ENCODE data around the gene FGF1. TPM values are rescaled to one million over a fixed set of nuclear protein-coding genes. Genes with fewer than 3 reads are reported as not detected.

Gene FGF1
- total and polyA plus RNA-seq, 4 donors = 19.8 to 44.2 (median 25.0) TPM

DNA sequence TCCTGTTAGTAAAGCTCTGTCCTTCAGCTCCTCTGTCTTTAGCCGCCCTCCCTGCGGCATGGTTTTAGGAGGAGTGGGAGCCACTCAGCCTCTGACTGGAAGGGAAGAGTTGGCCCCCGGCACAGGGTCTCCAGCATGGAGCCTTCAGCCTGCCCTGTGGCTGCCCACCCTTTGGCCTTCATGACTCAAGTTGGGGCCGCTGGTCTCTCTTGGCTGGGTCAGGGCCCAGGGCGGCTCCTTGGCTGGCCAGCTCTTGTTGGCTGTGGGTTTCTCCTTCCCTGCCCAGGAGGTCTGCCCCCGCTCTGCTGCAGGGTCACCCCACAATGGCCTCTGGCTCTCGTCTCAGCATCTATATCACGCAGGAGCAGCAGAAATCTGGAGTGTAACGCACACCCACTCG lies 25.7 kb downstream of the FGF1 start:
- no peak for ATAC-seq (ENCODE audit: low FRiP score)
- H3K4me1 ChIP-seq (ENCODE audit: control insufficient read depth in 1 of 2, insufficient read depth in 2 of 2, low read length in 2 of 2) = no peaks in the 10 kb centered on the region
- H3K27ac ChIP-seq (ENCODE audit: low read depth in 1 of 2, low read length in 2 of 2) = no peak overlapping the region
- no peak overlapping the region for H3K4me3 ChIP-seq (ENCODE audit: low read length in 2 of 2)
- 93% methylated on average over 10 of the region's 10 CpGs for WGBS, 2 donors
- intact Hi-C loops (cut with DNase I) = no loop called here
- no peak for DNase-seq
- H3K36me3 ChIP-seq (ENCODE audit: control insufficient read depth in 1 of 2, insufficient read depth in 2 of 2, low read length in 1 of 2) = no peaks in the 10 kb centered on the region
- H3K9me3 ChIP-seq (ENCODE audit: control insufficient read depth, low read length) = no peaks in the 10 kb centered on the region
- no peaks in the 10 kb centered on the region for H3K27me3 ChIP-seq (ENCODE audit: control insufficient read depth in 1 of 2, insufficient read depth in 2 of 2, low read length in 1 of 2)

DNA sequence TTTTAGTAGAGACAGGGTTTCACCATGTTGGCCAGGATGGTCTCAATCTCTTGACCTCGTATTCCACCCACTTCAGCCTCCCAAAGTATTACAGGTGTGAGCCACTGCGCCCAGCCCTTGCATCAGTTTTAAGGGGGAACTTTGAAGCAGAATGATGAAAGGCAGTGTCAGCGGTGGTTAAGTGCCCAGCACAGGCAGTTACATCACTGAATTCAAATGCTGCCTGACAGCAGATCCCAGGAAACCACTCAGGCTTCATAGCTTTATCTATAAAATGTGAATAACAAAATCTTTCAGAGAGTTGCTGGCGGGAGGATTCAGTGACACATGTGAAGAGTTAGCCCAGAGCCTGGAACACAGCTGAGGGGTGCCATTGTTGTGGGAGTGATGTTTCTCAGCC lies 26.5 kb downstream of the FGF1 start:
- WGBS, 2 donors = 93 to 95% methylated on average over 4 of the region's 4 CpGs
- ATAC-seq (ENCODE audit: low FRiP score) = no peak
- H3K9me3 ChIP-seq (ENCODE audit: control insufficient read depth, low read length) = no peaks in the 10 kb centered on the region

DNA sequence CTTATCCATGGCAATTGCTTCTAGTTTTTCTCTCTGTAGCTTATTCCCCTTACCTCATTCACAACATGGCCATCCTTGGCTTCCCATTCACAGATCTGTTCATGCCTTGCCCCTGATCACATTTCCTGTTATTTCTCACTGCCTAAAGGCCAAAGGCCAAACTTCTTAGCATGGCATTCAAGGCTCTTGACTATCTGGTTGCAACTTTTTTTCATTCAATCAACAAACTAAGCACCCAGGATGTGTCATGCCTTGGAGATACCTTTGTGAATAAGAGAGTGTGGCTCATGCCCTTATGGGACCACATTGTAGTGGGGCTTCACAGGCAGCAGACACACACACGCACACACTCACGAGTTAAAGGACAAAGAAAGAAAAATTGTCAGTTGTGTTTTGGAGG lies 27.6 kb downstream of the FGF1 start:
- no peak for DNase-seq
- intact Hi-C loops (cut with DNase I) = no loop called here
- Histone ChIP-seq H3K4me3 (ENCODE audit: low read length in 2 of 2) (no peak overlapping the region), H3K9me3 (ENCODE audit: control insufficient read depth, low read length) (no peaks in the 10 kb centered on the region), H3K4me1 (ENCODE audit: control insufficient read depth in 1 of 2, insufficient read depth in 2 of 2, low read length in 2 of 2) (no peaks in the 10 kb centered on the region), H3K27me3 (ENCODE audit: control insufficient read depth in 1 of 2, insufficient read depth in 2 of 2, low read length in 1 of 2) (no peaks in the 10 kb centered on the region), H3K36me3 (ENCODE audit: control insufficient read depth in 1 of 2, insufficient read depth in 2 of 2, low read length in 1 of 2) (no peaks in the 10 kb centered on the region), H3K27ac (ENCODE audit: low read depth in 1 of 2, low read length in 2 of 2) (no peak overlapping the region)
- 87 to 94% methylated on average over 2 of the region's 2 CpGs for WGBS, 2 donors
- ATAC-seq (ENCODE audit: low FRiP score) = no peak

More for the DNA sequence above, 26.5 kb downstream of the FGF1 start:
- no peak overlapping the region for H3K27ac ChIP-seq (ENCODE audit: low read depth in 1 of 2, low read length in 2 of 2)
- H3K4me1 ChIP-seq (ENCODE audit: control insufficient read depth in 1 of 2, insufficient read depth in 2 of 2, low read length in 2 of 2) = no peaks in the 10 kb centered on the region
- DNase-seq = no peak
- no peaks in the 10 kb centered on the region for H3K36me3 ChIP-seq (ENCODE audit: control insufficient read depth in 1 of 2, insufficient read depth in 2 of 2, low read length in 1 of 2)
- intact Hi-C loops (cut with DNase I) = no loop called here
- no peaks in the 10 kb centered on the region for H3K27me3 ChIP-seq (ENCODE audit: control insufficient read depth in 1 of 2, insufficient read depth in 2 of 2, low read length in 1 of 2)
- no peak overlapping the region for H3K4me3 ChIP-seq (ENCODE audit: low read length in 2 of 2)

DNA sequence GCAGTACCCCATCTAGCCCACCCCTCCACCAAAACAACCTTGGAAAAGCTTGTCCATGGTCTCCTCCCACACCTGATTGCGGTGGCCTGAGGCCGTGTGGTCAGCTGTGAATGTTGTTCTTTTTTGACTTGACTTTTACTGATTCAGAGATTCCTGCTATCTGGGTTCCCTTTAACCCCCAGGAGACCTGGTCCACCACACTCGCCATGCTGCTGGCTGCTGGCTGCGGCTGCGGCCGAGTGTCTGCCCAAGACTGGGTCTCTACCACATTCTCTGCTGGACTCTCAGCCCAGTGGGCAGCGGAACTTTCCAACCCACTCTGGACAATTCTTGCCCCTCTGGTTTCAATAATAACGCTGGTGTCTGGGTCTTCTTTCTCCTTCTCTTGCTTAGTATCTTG lies 28.4 kb downstream of the FGF1 start:
- Histone ChIP-seq H3K4me3 (ENCODE audit: low read length in 2 of 2) (no peak overlapping the region), H3K4me1 (ENCODE audit: control insufficient read depth in 1 of 2, insufficient read depth in 2 of 2, low read length in 2 of 2) (no peaks in the 10 kb centered on the region), H3K27me3 (ENCODE audit: control insufficient read depth in 1 of 2, insufficient read depth in 2 of 2, low read length in 1 of 2) (no peaks in the 10 kb centered on the region), H3K27ac (ENCODE audit: low read depth in 1 of 2, low read length in 2 of 2) (no peak overlapping the region), H3K36me3 (ENCODE audit: control insufficient read depth in 1 of 2, insufficient read depth in 2 of 2, low read length in 1 of 2) (no peaks in the 10 kb centered on the region), H3K9me3 (ENCODE audit: control insufficient read depth, low read length) (no peaks in the 10 kb centered on the region)
- 92 to 93% methylated on average over 8 of the region's 8 CpGs for WGBS, 2 donors
- ATAC-seq (ENCODE audit: low FRiP score) (no peak), DNase-seq (no peak)
- intact Hi-C loops (cut with DNase I) = no loop called here

DNA sequence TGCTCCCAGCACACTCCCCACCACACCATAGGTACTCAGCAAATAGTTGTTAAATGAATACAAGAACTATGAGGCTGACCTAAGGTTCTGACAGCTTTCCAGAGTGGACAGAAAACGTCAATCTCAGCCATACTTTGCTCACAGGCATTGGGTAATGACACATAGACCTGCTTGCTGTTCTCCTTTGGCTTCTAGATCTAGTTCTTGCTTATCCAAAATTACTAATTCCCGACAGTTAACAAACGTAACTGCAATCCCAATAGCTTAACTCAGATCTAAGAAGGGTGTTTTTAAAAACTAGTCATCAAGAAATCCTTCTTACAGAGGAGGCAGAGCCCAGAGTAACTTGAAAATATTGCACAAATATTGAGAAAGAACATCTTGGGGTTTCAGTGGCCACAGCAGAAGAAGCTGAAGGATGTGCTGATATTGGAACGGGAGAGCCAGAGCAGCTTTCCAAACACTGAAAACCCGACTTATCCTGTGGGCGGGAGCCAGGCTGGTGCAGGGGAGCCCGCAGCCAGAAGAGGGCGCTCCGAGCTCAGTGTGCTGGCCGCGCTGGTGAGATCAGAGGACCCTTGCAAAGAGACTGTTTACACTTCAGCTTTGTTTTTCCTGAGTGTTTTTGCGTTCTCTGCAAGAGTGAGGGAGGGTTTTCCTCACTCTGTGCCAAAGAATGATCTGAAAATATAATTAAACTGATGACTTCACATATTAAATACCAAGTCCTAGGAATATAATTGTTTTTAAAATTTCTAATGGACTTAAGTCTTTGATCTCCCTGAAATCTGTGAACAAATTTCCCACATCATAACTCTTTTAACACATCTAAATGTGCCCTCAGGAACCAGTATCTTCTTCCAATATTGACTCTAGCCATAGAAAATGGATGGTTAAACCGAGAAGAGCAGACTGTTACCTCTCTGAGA lies 30.3 kb downstream of the FGF1 start:
- DNase-seq (peak; percentile 87 to 94), ATAC-seq (ENCODE audit: low FRiP score) (peak; percentile 94)
- 6 to 7% methylated on average over 13 of the region's 13 CpGs for WGBS, 2 donors
- H3K27ac ChIP-seq (ENCODE audit: low read depth in 1 of 2, low read length in 2 of 2) = peak overlapping the region in 1 of 2 donors; percentile 37
- H3K9me3 ChIP-seq (ENCODE audit: control insufficient read depth, low read length) = no peaks in the 10 kb centered on the region
- no peaks in the 10 kb centered on the region for H3K36me3 ChIP-seq (ENCODE audit: control insufficient read depth in 1 of 2, insufficient read depth in 2 of 2, low read length in 1 of 2)
- intact Hi-C loops (cut with DNase I) = loop anchor here (1.0 to 2.0 kb wide), 3 partner anchors 43 to 45 kb away; no protein-coding TSS in a partner anchor
- no peaks in the 10 kb centered on the region for H3K4me1 ChIP-seq (ENCODE audit: control insufficient read depth in 1 of 2, insufficient read depth in 2 of 2, low read length in 2 of 2)
- no peak overlapping the region for H3K4me3 ChIP-seq (ENCODE audit: low read length in 2 of 2)
- no peaks in the 10 kb centered on the region for H3K27me3 ChIP-seq (ENCODE audit: control insufficient read depth in 1 of 2, insufficient read depth in 2 of 2, low read length in 1 of 2)

DNA sequence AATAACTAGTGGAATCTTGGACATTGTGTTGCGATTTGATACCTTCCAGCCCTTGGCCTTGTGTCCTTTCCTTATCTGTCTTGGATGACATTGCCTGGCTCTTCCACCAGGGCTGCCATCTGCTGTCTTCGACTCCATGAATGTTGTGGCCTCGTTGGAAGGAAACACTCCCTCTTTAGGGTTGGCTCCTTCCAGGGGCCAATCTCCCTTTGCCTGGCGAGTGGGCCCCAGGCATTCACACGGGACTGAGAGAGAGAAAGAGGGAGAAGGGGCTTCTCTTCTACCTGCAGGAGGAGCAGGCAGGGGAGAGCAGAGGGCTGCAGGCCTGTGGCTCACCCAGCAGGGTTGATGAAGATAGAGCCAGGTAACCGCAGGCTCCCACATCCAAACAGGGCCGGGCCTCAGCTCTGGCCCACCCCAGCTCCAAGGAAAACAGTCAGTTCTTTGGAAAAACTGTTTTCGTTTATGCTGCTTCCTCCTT lies 31.3 kb downstream of the FGF1 start:
- H3K4me1 ChIP-seq (ENCODE audit: control insufficient read depth in 1 of 2, insufficient read depth in 2 of 2, low read length in 2 of 2) = no peaks in the 10 kb centered on the region

DNA sequence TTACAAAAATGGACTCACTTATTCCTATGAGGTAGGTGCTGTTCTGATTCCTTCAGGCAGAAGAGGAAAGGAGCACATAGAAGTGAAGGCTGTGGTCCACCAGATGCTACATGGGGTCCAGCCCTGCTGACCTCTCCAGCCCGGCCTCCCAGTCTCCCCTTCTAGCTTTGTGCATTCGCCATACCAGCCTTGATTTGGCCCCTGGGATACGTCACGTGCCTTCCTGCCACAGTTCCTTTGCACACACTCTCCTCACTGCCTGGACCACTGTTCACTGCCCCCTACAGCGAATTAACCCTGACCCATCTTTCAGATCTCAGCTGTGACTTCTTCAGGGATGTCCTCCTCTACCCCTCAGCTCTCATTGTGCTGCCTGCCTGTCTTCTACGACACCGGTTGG lies 32.6 kb downstream of the FGF1 start:
- Histone ChIP-seq H3K4me1 (ENCODE audit: control insufficient read depth in 1 of 2, insufficient read depth in 2 of 2, low read length in 2 of 2) (no peaks in the 10 kb centered on the region), H3K27me3 (ENCODE audit: control insufficient read depth in 1 of 2, insufficient read depth in 2 of 2, low read length in 1 of 2) (no peaks in the 10 kb centered on the region), H3K36me3 (ENCODE audit: control insufficient read depth in 1 of 2, insufficient read depth in 2 of 2, low read length in 1 of 2) (no peaks in the 10 kb centered on the region), H3K27ac (ENCODE audit: low read depth in 1 of 2, low read length in 2 of 2) (no peak overlapping the region), H3K4me3 (ENCODE audit: low read length in 2 of 2) (no peak overlapping the region), H3K9me3 (ENCODE audit: control insufficient read depth, low read length) (no peaks in the 10 kb centered on the region)
- intact Hi-C loops (cut with DNase I) = no loop called here
- ATAC-seq (ENCODE audit: low FRiP score) (no peak), DNase-seq (no peak)
- WGBS, 2 donors = 96 to 99% methylated on average over 7 of the region's 7 CpGs

More for the DNA sequence above, 31.3 kb downstream of the FGF1 start:
- Histone ChIP-seq H3K36me3 (ENCODE audit: control insufficient read depth in 1 of 2, insufficient read depth in 2 of 2, low read length in 1 of 2) (no peaks in the 10 kb centered on the region), H3K27ac (ENCODE audit: low read depth in 1 of 2, low read length in 2 of 2) (peak overlapping the region in 1 of 2 donors; percentile 32), H3K9me3 (ENCODE audit: control insufficient read depth, low read length) (no peaks in the 10 kb centered on the region), H3K4me3 (ENCODE audit: low read length in 2 of 2) (no peak overlapping the region), H3K27me3 (ENCODE audit: control insufficient read depth in 1 of 2, insufficient read depth in 2 of 2, low read length in 1 of 2) (no peaks in the 10 kb centered on the region)
- intact Hi-C loops (cut with DNase I) = loop anchor here (1.0 to 2.0 kb wide), 3 partner anchors 44 to 45 kb away; no protein-coding TSS in a partner anchor
- 50 to 57% methylated on average over 8 of the region's 8 CpGs for WGBS, 2 donors
- DNase-seq = no peak
- no peak for ATAC-seq (ENCODE audit: low FRiP score)

DNA sequence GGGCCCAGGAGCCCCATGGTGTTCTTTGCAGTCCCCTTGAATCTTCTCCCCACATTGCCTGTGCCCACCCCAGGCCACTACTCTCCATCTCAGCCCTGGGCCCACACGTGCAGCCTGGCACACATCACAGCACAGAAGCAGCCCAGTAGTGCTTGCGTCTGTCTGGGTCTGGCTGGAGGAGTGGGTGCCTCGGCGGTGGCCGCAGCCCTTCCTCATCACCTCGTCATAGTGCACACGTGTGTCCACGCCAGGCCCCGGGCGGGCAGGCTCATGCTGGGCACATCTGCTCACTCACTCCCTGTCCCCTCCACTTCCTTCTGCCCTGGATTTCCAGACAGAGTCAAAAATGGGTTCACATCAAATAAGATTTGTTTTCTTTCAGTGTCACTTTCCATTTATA lies 33.3 kb downstream of the FGF1 start:
- Histone ChIP-seq H3K9me3 (ENCODE audit: control insufficient read depth, low read length) (no peaks in the 10 kb centered on the region), H3K27me3 (ENCODE audit: control insufficient read depth in 1 of 2, insufficient read depth in 2 of 2, low read length in 1 of 2) (no peaks in the 10 kb centered on the region), H3K36me3 (ENCODE audit: control insufficient read depth in 1 of 2, insufficient read depth in 2 of 2, low read length in 1 of 2) (no peaks in the 10 kb centered on the region), H3K4me1 (ENCODE audit: control insufficient read depth in 1 of 2, insufficient read depth in 2 of 2, low read length in 2 of 2) (no peaks in the 10 kb centered on the region), H3K27ac (ENCODE audit: low read depth in 1 of 2, low read length in 2 of 2) (no peak overlapping the region), H3K4me3 (ENCODE audit: low read length in 2 of 2) (no peak overlapping the region)
- intact Hi-C loops (cut with DNase I) = no loop called here
- 58 to 65% methylated on average over 10 of the region's 10 CpGs for WGBS, 2 donors
- DNase-seq = peak in 1 of 2 donors; percentile 59
- peak; percentile 27 for ATAC-seq (ENCODE audit: low FRiP score)

DNA sequence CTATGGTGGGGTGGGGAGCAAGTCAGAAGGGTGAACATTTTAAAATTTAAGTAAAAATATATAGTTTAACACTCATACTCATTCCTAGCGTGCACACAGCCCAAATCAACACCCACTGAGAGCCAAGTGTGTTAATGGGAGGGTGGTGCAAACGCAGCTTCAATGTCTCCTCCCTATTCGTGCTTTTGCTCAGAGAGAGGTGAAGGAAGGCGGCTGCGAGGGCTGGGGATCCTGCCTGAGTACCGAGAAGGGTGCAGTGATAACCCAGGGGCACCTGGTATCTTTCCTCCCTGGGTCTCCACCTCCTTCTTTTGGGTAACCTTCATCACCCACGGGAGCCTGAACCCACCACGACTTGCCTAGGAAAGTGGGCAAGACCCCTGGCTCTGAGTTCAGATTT lies 35.0 kb downstream of the FGF1 start:
- no peaks in the 10 kb centered on the region for H3K27me3 ChIP-seq (ENCODE audit: control insufficient read depth in 1 of 2, insufficient read depth in 2 of 2, low read length in 1 of 2)
- DNase-seq = no peak
- H3K27ac ChIP-seq (ENCODE audit: low read depth in 1 of 2, low read length in 2 of 2) = no peak overlapping the region
- H3K4me1 ChIP-seq (ENCODE audit: control insufficient read depth in 1 of 2, insufficient read depth in 2 of 2, low read length in 2 of 2) = no peaks in the 10 kb centered on the region
- intact Hi-C loops (cut with DNase I) = no loop called here
- no peak for ATAC-seq (ENCODE audit: low FRiP score)
- no peaks in the 10 kb centered on the region for H3K9me3 ChIP-seq (ENCODE audit: control insufficient read depth, low read length)
- WGBS, 2 donors = 85 to 86% methylated on average over 8 of the region's 8 CpGs
- H3K36me3 ChIP-seq (ENCODE audit: control insufficient read depth in 1 of 2, insufficient read depth in 2 of 2, low read length in 1 of 2) = no peaks in the 10 kb centered on the region
- no peak overlapping the region for H3K4me3 ChIP-seq (ENCODE audit: low read length in 2 of 2)

Measured in aorta (tissue), 5 donors.